GM23338 (cell line): ENCODE measurements around the gene SLC37A1. TPM values are rescaled to one million over a fixed set of nuclear protein-coding genes. Genes with fewer than 3 reads are reported as not detected.
"Not testable (repeated sequence)": the region's sequence is repeated elsewhere in the genome, so short reads cannot be mapped to it uniquely, and the experiment has no call there.

Experiments
- ATAC-seq: fragments of 200-7000 bp; cut with Tn5 transposase; 3 replicates; pipeline ENCODE4 v1.9.1; 2020
- DNase-seq: peaks from one replicate; pipeline ENCODE4 v3.0.0-alpha.2; 2015; ENCODE audit warnings: low spot score
- H2AFZ ChIP-seq: fragments of 200-600 bp; sonication (generic); 2 replicates; pipeline ENCODE4 v1.8.0; 2016; ENCODE audit warnings: antibody characterized with exemption, mild to moderate bottlenecking, moderate library complexity
- H3F3A ChIP-seq: fragments of 200-600 bp; sonication (generic); replicated peaks from 2 replicates; pipeline ENCODE4 v1.8.0; 2017; ENCODE audit warnings: antibody characterized with exemption, mixed run types, low read depth
- H3K27ac ChIP-seq: fragments of 200-600 bp; sonication (generic); 2 replicates; pipeline ENCODE4 v1.6.1; 2016; ENCODE audit warnings: low read depth
- H3K27me3 ChIP-seq: fragments of 200-600 bp; sonication (generic); 2 replicates; pipeline ENCODE4 v1.8.0; 2016; ENCODE audit warnings: mild to moderate bottlenecking, mixed run types, moderate library complexity; ENCODE audit not compliant: insufficient read depth
- H3K36me3 ChIP-seq: fragments of 200-600 bp; sonication (generic); 2 replicates; pipeline ENCODE4 v1.8.0; 2016; ENCODE audit warnings: mild to moderate bottlenecking; ENCODE audit not compliant: insufficient read depth
- H3K4me1 ChIP-seq: fragments of 200-600 bp; sonication (generic); 2 replicates; pipeline ENCODE4 v1.8.0; 2016; ENCODE audit warnings: mild to moderate bottlenecking, moderate library complexity; ENCODE audit not compliant: insufficient read depth
- H3K4me2 ChIP-seq: fragments of 200-600 bp; sonication (generic); 2 replicates; pipeline ENCODE4 v1.7.1; 2017; ENCODE audit warnings: mixed run types
- H3K4me3 ChIP-seq: fragments of 200-600 bp; sonication (generic); 2 replicates; pipeline ENCODE4 v1.6.1; 2016; ENCODE audit warnings: mixed run types
- H3K79me2 ChIP-seq: fragments of 200-600 bp; sonication (generic); replicated peaks from 2 replicates; pipeline ENCODE4 v1.8.0; 2017; ENCODE audit warnings: mild to moderate bottlenecking; ENCODE audit not compliant: insufficient read depth
- H3K9me2 ChIP-seq: fragments of 200-600 bp; sonication (generic); 2 replicates; pipeline ENCODE4 v1.8.0; 2017; ENCODE audit not compliant: insufficient read depth
- H4K20me1 ChIP-seq: fragments of 200-600 bp; sonication (generic); replicated peaks from 2 replicates; pipeline ENCODE4 v1.8.0; 2017; ENCODE audit warnings: mild to moderate bottlenecking; ENCODE audit not compliant: insufficient read depth
- H3K27ac Mint-ChIP-seq: 2 replicates; pipeline ENCODE4 v1.8.0; 2020; ENCODE audit warnings: inconsistent platforms, mild to moderate bottlenecking, moderate library complexity, mixed read lengths
- H3K27me3 Mint-ChIP-seq: 3 replicates; pipeline ENCODE4 v1.8.0; 2022; ENCODE audit warnings: low read depth, mild to moderate bottlenecking, moderate library complexity, mixed read lengths, inconsistent platforms; ENCODE audit not compliant: insufficient read depth, poor library complexity
- H3K36me3 Mint-ChIP-seq: 3 replicates; pipeline ENCODE4 v1.8.0; 2021; ENCODE audit warnings: low read depth, mild to moderate bottlenecking, inconsistent platforms, moderate library complexity, mixed read lengths
- H3K4me1 Mint-ChIP-seq: 3 replicates; pipeline ENCODE4 v1.8.0; 2020; ENCODE audit warnings: mild to moderate bottlenecking, inconsistent platforms, mixed read lengths
- H3K4me3 Mint-ChIP-seq: 3 replicates; pipeline ENCODE4 v1.8.0; 2021; ENCODE audit warnings: moderate library complexity, mild to moderate bottlenecking, inconsistent platforms, mixed read lengths
- H3K9me3 Mint-ChIP-seq: 3 replicates; pipeline ENCODE4 v1.8.0; 2020; ENCODE audit warnings: moderate library complexity, mild to moderate bottlenecking, inconsistent platforms, mixed read lengths
- CREB1 ChIP-seq: fragments of 250-450 bp; sonication (Bioruptor Pico); IDR thresholded peaks from 2 replicates; pipeline ENCODE4 v1.5.0; 2020; ENCODE audit warnings: low read depth, mild to moderate bottlenecking, moderate library complexity
- EZH2 ChIP-seq: fragments of 200-600 bp; sonication (generic); IDR thresholded peaks from one replicate; pipeline ENCODE4 v1.8.0; 2017; ENCODE audit warnings: antibody characterized with exemption, mild to moderate bottlenecking, low read depth; ENCODE audit not compliant: unreplicated experiment
- EZH2phosphoT487 ChIP-seq: fragments of 200-600 bp; sonication (generic); IDR thresholded peaks from one replicate; pipeline ENCODE4 v1.8.1; 2018; ENCODE audit warnings: antibody characterized with exemption; ENCODE audit not compliant: unreplicated experiment
- POLR2AphosphoS5 ChIP-seq: IDR thresholded peaks from 2 replicates; pipeline ENCODE4 v1.6.1; 2016; ENCODE audit warnings: antibody characterized with exemption, low read depth
- STAT1 ChIP-seq: IDR thresholded peaks from one replicate; pipeline ENCODE4 v1.6.1; 2016; ENCODE audit warnings: antibody characterized with exemption; ENCODE audit not compliant: unreplicated experiment
- ZNF114 ChIP-seq: fragments of 250-450 bp; sonication (Bioruptor Pico); IDR thresholded peaks from 2 replicates; pipeline ENCODE4 v1.5.0; 2020; ENCODE audit warnings: mild to moderate bottlenecking, moderate library complexity
- ZNF331 ChIP-seq: fragments of 250-450 bp; sonication (Bioruptor Pico); IDR thresholded peaks from 2 replicates; pipeline ENCODE4 v1.5.0; 2020; ENCODE audit warnings: low read depth, mild to moderate bottlenecking, moderate library complexity
- polyA plus RNA-seq: library from polyadenylated mRNA; unstranded; fragments of >200 nt; fragmentation: Nextera tagmentation; extraction: Ambion mirVana; gene quantifications from 2 replicates; pipeline ENCODE4 v1.2.1, GENCODE V29; 2016
- total RNA-seq: library from RNA; depleted of rRNA; stranded (reverse); fragments of >200 nt; shearing (Covaris generic); gene quantifications from 2 replicates; pipeline ENCODE4 v1.2.3, GENCODE V29; 2014
- TF ChIP-seq, protein P1 (sequence below): IDR thresholded peaks from one replicate; pipeline ENCODE4 v1.6.1; 2018; ENCODE audit warnings: antibody characterized with exemption; ENCODE audit not compliant: unreplicated experiment
- TF ChIP-seq, protein P2 (sequence below), 2 experiments: fragments of 200-600 bp in 1 of 2; sonication (generic) in 1 of 2; conservative IDR thresholded peaks; 2 replicates each; pipeline versions ENCODE4 v1.5.1 to v1.6.1; 2016 to 2017; ENCODE audit warnings: antibody characterized with exemption in 2 of 2, low read depth in 2 of 2, mild to moderate bottlenecking in 2 of 2, moderate library complexity in 1 of 2
- TF ChIP-seq, protein P3 (sequence below): fragments of 250-450 bp; sonication (Bioruptor Pico); IDR thresholded peaks from 2 replicates; pipeline ENCODE4 v1.5.0; 2020; ENCODE audit warnings: mild to moderate bottlenecking, moderate library complexity

Gene SLC37A1
- total and polyA plus RNA-seq, 2 experiments from 2014 or later, result 14.0 to 30.3 TPM

DNA sequence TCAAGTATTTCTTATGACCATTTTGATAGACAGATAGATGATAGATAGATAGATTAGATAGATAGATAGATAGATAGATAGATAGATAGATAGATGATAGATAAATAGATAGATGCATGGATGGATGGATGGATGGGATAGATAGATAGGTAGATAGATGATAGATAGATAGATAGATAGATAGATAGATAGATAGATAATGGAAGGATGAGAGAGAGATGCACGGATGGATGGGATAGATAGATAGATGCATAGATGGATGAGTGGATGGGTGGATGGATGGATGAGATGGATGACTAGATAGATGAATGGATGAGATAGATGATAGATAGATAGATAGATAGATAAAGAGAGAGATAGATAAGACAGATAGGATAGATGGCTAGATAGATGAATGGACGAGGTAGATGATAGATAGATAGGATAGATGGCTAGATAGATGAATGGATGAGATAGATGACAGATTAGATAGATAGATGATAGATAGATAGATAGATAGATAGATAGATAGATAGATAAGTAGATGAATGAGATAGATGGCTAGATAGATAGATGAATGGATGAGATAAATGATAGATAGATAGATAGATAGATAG lies 114.9 kb downstream of the SLC37A1 start:
- H3K4me1 ChIP-seq, H3K27me3 Mint-ChIP-seq, H3K36me3 ChIP-seq, H3K4me2 ChIP-seq, H2AFZ ChIP-seq, H3K27ac Mint-ChIP-seq, H3K27ac ChIP-seq, H3K27me3 ChIP-seq, DNase-seq, H4K20me1 ChIP-seq, H3K36me3 Mint-ChIP-seq, H3K9me2 ChIP-seq, H3K4me3 ChIP-seq, H3F3A ChIP-seq, H3K4me3 Mint-ChIP-seq, H3K9me3 Mint-ChIP-seq, H3K4me1 Mint-ChIP-seq, ATAC-seq, H3K79me2 ChIP-seq: not testable (repeated sequence)

DNA sequence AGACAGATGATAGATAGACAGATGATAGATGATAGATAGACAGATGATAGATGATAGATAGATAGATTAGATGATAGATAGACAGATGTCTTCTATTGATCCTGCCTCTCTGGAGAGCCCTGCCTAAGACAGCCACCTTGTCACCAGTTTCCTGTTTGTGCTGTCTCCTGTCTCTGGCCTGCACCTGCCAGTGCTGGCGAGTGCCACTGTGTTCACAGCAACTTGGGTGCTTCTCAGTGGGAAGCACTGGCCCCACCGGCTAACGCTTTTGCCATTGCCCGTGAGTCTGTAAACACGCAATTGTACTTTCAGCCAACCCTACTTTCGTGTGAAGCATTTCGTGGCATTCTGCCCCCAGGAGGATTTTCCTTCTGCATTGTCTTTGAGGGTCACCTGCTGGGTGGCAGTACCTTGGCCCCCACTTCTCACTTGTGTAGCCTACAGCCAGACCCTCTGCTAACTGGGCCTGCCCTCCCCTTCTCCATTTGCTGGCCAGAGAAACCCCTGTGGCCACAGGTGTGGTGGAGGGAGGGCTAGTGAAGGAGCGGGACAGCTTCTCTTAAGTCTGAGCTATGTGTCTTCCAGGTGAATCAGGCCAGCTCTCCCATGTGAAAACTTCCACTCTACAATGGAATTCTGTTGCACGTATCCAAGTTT lies 116.4 kb downstream of the SLC37A1 start:
- Mint-ChIP-seq H3K4me1 (peaks cover 2% of the 10 kb centered on the region; the same call in 2 of the 3 replicates), H3K4me3 (no peak overlapping the region), H3K27ac (no peak overlapping the region), H3K27me3 (peaks cover 4% of the 10 kb centered on the region), H3K9me3 (no peaks in the 10 kb centered on the region), H3K36me3 (no peaks in the 10 kb centered on the region)
- H3K27ac ChIP-seq, result no peak overlapping the region
- no peak for DNase-seq
- H2AFZ ChIP-seq, result no peak overlapping the region
- H3K27me3 ChIP-seq, result no peaks in the 10 kb centered on the region
- no peaks in the 10 kb centered on the region for H3K36me3 ChIP-seq
- H3F3A ChIP-seq, result no peaks in the 10 kb centered on the region
- H3K9me2 ChIP-seq, result no peaks in the 10 kb centered on the region
- no peak for ATAC-seq
- H3K4me2 ChIP-seq, result no peak overlapping the region
- H3K79me2 ChIP-seq, result no peaks in the 10 kb centered on the region
- no peaks in the 10 kb centered on the region for H4K20me1 ChIP-seq
- no peak overlapping the region for H3K4me3 ChIP-seq
- no peaks in the 10 kb centered on the region for H3K4me1 ChIP-seq
- no peak for TF ChIP-seq ZNF331
- TF ChIP-seq ZNF114, result no peak
- TF ChIP-seq EZH2, result no peak
- no peak for TF ChIP-seq POLR2AphosphoS5
- TF ChIP-seq, protein P1, sequence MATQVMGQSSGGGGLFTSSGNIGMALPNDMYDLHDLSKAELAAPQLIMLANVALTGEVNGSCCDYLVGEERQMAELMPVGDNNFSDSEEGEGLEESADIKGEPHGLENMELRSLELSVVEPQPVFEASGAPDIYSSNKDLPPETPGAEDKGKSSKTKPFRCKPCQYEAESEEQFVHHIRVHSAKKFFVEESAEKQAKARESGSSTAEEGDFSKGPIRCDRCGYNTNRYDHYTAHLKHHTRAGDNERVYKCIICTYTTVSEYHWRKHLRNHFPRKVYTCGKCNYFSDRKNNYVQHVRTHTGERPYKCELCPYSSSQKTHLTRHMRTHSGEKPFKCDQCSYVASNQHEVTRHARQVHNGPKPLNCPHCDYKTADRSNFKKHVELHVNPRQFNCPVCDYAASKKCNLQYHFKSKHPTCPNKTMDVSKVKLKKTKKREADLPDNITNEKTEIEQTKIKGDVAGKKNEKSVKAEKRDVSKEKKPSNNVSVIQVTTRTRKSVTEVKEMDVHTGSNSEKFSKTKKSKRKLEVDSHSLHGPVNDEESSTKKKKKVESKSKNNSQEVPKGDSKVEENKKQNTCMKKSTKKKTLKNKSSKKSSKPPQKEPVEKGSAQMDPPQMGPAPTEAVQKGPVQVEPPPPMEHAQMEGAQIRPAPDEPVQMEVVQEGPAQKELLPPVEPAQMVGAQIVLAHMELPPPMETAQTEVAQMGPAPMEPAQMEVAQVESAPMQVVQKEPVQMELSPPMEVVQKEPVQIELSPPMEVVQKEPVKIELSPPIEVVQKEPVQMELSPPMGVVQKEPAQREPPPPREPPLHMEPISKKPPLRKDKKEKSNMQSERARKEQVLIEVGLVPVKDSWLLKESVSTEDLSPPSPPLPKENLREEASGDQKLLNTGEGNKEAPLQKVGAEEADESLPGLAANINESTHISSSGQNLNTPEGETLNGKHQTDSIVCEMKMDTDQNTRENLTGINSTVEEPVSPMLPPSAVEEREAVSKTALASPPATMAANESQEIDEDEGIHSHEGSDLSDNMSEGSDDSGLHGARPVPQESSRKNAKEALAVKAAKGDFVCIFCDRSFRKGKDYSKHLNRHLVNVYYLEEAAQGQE, result no peak
- TF ChIP-seq, protein P2, sequence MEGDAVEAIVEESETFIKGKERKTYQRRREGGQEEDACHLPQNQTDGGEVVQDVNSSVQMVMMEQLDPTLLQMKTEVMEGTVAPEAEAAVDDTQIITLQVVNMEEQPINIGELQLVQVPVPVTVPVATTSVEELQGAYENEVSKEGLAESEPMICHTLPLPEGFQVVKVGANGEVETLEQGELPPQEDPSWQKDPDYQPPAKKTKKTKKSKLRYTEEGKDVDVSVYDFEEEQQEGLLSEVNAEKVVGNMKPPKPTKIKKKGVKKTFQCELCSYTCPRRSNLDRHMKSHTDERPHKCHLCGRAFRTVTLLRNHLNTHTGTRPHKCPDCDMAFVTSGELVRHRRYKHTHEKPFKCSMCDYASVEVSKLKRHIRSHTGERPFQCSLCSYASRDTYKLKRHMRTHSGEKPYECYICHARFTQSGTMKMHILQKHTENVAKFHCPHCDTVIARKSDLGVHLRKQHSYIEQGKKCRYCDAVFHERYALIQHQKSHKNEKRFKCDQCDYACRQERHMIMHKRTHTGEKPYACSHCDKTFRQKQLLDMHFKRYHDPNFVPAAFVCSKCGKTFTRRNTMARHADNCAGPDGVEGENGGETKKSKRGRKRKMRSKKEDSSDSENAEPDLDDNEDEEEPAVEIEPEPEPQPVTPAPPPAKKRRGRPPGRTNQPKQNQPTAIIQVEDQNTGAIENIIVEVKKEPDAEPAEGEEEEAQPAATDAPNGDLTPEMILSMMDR (conservative IDR thresholded peaks at IDR 0.05; ENCODE audit: low read depth in 2 of 2), result no peak
- TF ChIP-seq, protein P3, sequence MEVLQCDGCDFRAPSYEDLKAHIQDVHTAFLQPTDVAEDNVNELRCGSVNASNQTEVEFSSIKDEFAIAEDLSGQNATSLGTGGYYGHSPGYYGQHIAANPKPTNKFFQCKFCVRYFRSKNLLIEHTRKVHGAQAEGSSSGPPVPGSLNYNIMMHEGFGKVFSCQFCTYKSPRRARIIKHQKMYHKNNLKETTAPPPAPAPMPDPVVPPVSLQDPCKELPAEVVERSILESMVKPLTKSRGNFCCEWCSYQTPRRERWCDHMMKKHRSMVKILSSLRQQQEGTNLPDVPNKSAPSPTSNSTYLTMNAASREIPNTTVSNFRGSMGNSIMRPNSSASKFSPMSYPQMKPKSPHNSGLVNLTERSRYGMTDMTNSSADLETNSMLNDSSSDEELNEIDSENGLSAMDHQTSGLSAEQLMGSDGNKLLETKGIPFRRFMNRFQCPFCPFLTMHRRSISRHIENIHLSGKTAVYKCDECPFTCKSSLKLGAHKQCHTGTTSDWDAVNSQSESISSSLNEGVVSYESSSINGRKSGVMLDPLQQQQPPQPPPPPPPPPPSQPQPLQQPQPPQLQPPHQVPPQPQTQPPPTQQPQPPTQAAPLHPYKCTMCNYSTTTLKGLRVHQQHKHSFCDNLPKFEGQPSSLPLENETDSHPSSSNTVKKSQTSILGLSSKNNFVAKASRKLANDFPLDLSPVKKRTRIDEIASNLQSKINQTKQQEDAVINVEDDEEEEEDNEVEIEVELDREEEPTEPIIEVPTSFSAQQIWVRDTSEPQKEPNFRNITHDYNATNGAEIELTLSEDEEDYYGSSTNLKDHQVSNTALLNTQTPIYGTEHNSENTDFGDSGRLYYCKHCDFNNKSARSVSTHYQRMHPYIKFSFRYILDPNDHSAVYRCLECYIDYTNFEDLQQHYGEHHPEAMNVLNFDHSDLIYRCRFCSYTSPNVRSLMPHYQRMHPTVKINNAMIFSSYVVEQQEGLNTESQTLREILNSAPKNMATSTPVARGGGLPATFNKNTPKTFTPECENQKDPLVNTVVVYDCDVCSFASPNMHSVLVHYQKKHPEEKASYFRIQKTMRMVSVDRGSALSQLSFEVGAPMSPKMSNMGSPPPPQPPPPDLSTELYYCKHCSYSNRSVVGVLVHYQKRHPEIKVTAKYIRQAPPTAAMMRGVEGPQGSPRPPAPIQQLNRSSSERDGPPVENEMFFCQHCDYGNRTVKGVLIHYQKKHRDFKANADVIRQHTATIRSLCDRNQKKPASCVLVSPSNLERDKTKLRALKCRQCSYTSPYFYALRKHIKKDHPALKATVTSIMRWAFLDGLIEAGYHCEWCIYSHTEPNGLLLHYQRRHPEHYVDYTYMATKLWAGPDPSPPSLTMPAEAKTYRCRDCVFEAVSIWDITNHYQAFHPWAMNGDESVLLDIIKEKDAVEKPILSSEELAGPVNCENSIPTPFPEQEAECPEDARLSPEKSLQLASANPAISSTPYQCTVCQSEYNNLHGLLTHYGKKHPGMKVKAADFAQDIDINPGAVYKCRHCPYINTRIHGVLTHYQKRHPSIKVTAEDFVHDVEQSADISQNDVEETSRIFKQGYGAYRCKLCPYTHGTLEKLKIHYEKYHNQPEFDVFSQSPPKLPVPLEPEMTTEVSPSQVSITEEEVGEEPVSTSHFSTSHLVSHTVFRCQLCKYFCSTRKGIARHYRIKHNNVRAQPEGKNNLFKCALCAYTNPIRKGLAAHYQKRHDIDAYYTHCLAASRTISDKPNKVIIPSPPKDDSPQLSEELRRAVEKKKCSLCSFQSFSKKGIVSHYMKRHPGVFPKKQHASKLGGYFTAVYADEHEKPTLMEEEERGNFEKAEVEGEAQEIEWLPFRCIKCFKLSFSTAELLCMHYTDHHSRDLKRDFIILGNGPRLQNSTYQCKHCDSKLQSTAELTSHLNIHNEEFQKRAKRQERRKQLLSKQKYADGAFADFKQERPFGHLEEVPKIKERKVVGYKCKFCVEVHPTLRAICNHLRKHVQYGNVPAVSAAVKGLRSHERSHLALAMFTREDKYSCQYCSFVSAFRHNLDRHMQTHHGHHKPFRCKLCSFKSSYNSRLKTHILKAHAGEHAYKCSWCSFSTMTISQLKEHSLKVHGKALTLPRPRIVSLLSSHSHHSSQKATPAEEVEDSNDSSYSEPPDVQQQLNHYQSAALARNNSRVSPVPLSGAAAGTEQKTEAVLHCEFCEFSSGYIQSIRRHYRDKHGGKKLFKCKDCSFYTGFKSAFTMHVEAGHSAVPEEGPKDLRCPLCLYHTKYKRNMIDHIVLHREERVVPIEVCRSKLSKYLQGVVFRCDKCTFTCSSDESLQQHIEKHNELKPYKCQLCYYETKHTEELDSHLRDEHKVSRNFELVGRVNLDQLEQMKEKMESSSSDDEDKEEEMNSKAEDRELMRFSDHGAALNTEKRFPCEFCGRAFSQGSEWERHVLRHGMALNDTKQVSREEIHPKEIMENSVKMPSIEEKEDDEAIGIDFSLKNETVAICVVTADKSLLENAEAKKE, result no peak
- TF ChIP-seq STAT1, result no peak
- no peak for TF ChIP-seq EZH2phosphoT487
- TF ChIP-seq CREB1 (CRISPR knock-in tag), result no peak
